Keratinocyte (primary cell): ENCODE data around the gene TMEM143. TPM values are rescaled to one million over a fixed set of nuclear protein-coding genes. Genes with fewer than 3 reads are reported as not detected.

Experiments used
- DNase-seq: peaks from one replicate; pipeline ENCODE4 v3.0.0-alpha.2; 2011; ENCODE audit warnings: low read depth, missing footprints, low spot score
- FAIRE-seq: peaks from 2 replicates; lab custom pipeline; 2011; peaks lifted over from hg19 to GRCh38; lab: Jason Lieb, UNC
- H2AFZ ChIP-seq: 2 replicates; pipeline ENCODE4 v1.6.0; 2012; ENCODE audit warnings: low read length, control low read depth, inconsistent platforms; ENCODE audit not compliant: control insufficient read depth
- H3K27ac ChIP-seq: 2 replicates; pipeline ENCODE4 v1.5.1; 2011; ENCODE audit warnings: low read length; ENCODE audit not compliant: control insufficient read depth, insufficient read depth
- H3K27me3 ChIP-seq: 3 replicates; pipeline ENCODE4 v1.6.0; 2011; ENCODE audit warnings: low read length; ENCODE audit not compliant: control insufficient read depth, insufficient read depth; ENCODE audit errors: extremely low read depth
- H3K36me3 ChIP-seq, 2 experiments: 2 replicates in 1 of 2; 3 replicates in 1 of 2; pipeline ENCODE4 v1.5.1; 2011; ENCODE audit warnings: low read length in 2 of 2, mild to moderate bottlenecking in 1 of 2; ENCODE audit not compliant: control insufficient read depth in 2 of 2, insufficient read depth in 2 of 2; ENCODE audit errors: extremely low read depth in 1 of 2
- H3K4me1 ChIP-seq: 3 replicates; pipeline ENCODE4 v1.5.1; 2011; ENCODE audit warnings: low read length; ENCODE audit not compliant: control insufficient read depth, insufficient read depth; ENCODE audit errors: extremely low read depth
- H3K4me2 ChIP-seq: 3 replicates; pipeline ENCODE4 v1.6.0; 2011; ENCODE audit warnings: low read depth, low read length; ENCODE audit not compliant: control insufficient read depth, insufficient read depth; ENCODE audit errors: extremely low read depth
- H3K4me3 ChIP-seq, 3 experiments: fragments of 200-600 bp in 1 of 3; sonication (generic) in 1 of 3; 2 replicates in 2 of 3; 3 replicates in 1 of 3; pipeline ENCODE4 v1.5.1; 2011 to 2016; ENCODE audit warnings: low read length in 3 of 3, mild to moderate bottlenecking in 3 of 3, control low read depth in 2 of 3, inconsistent platforms in 1 of 3, low read depth in 1 of 3, mixed read lengths in 1 of 3, mixed run types in 1 of 3, moderate library complexity in 1 of 3; ENCODE audit not compliant: control insufficient read depth in 2 of 3, insufficient read depth in 2 of 3; ENCODE audit errors: extremely low read depth in 1 of 3
- H3K79me2 ChIP-seq: 2 replicates; pipeline ENCODE4 v1.6.0; 2012; ENCODE audit warnings: low read length; ENCODE audit not compliant: control insufficient read depth, insufficient read depth
- H3K9ac ChIP-seq: 3 replicates; pipeline ENCODE4 v1.6.0; 2011; ENCODE audit warnings: low read length; ENCODE audit not compliant: control insufficient read depth, insufficient read depth; ENCODE audit errors: extremely low read depth
- H3K9me1 ChIP-seq: 3 replicates; pipeline ENCODE4 v1.6.0; 2011; ENCODE audit warnings: low read length; ENCODE audit not compliant: control insufficient read depth, insufficient read depth; ENCODE audit errors: extremely low read depth
- H3K9me3 ChIP-seq: 2 replicates; pipeline ENCODE4 v1.5.1; 2012; ENCODE audit warnings: low read depth, low read length; ENCODE audit not compliant: control insufficient read depth
- H4K20me1 ChIP-seq: 3 replicates; pipeline ENCODE4 v1.6.0; 2011; ENCODE audit warnings: low read length; ENCODE audit not compliant: control insufficient read depth, insufficient read depth; ENCODE audit errors: extremely low read depth
- CTCF ChIP-seq, 3 experiments: IDR thresholded peaks in 1 of 3; conservative IDR thresholded peaks in 1 of 3; optimal IDR thresholded peaks in 1 of 3; 2 replicates in 2 of 3; 3 replicates in 1 of 3; pipeline versions ENCODE3 to v1.5.1; 2011; ENCODE audit warnings: low read length in 3 of 3, mild to moderate bottlenecking in 3 of 3, moderate library complexity in 2 of 3, control low read depth in 1 of 3, inconsistent platforms in 1 of 3; ENCODE audit not compliant: insufficient read depth in 2 of 3; ENCODE audit errors: extremely low read depth in 1 of 3
- EZH2 ChIP-seq: IDR thresholded peaks from one replicate; pipeline ENCODE4 v1.6.1; 2012; ENCODE audit warnings: inconsistent platforms, mild to moderate bottlenecking, low read length, moderate library complexity
- dilution Hi-C: fragments of 300-500 bp; cut with MboI; formaldehyde crosslinking; loops from one replicate; pipeline ENCODE4 v1.7.0; 2020; ENCODE audit warnings: low sequenced_read_pairs; ENCODE audit not compliant: extremely low pct_ligation_motif_present
- polyA plus RNA-seq, 5 experiments: library from polyadenylated mRNA; depleted of rRNA in 3 of 5; stranded (reverse) in 3 of 5; stranded (forward) in 1 of 5; unstranded in 1 of 5; fragments of >200 nt; gene quantifications; 1 replicate in 1 of 5; 2 replicates in 3 of 5; 3 replicates in 1 of 5; pipeline versions ENCODE4 v1.2.1 to v1.2.3, GENCODE V29; 2011 to 2012; ENCODE audit warnings: missing spikeins in 2 of 5, low read depth in 1 of 5, low replicate concordance in 1 of 5

The TMEM143 gene
- polyA plus RNA-seq, 1 donor (not counting 4 experiments of a cell fraction or from before 2014, with no cell fraction given): 2.9 TPM

- TF ChIP-seq CTCF (optimal IDR thresholded peaks at IDR 0.05 in 1 of 3, IDR thresholded peaks at IDR 0.05 in 1 of 3, conservative IDR thresholded peaks at IDR 0.05 in 1 of 3; ENCODE audit: extremely low read depth in 1 of 3, insufficient read depth in 2 of 3, low read length in 3 of 3) (no peak), EZH2 (no peak)
- no peak for DNase-seq
- no peak overlapping the region for H2AFZ ChIP-seq
- no peaks in the 10 kb centered on the region for H3K79me2 ChIP-seq
- no peak for FAIRE-seq
- no peaks in the 10 kb centered on the region for H3K36me3 ChIP-seq
- H3K9me1 ChIP-seq: no peaks in the 10 kb centered on the region
- dilution Hi-C loops: no loop called here
- no peaks in the 10 kb centered on the region for H3K27me3 ChIP-seq
- H3K4me3 ChIP-seq: no peak overlapping the region
- H3K9ac ChIP-seq: no peak overlapping the region
- no peaks in the 10 kb centered on the region for H4K20me1 ChIP-seq
- peaks cover 5% of the 10 kb centered on the region for H3K4me1 ChIP-seq
- no peaks in the 10 kb centered on the region for H3K9me3 ChIP-seq
- H3K4me2 ChIP-seq: no peak overlapping the region
- H3K27ac ChIP-seq: no peak overlapping the region
These were observed 41.4 kb upstream of the TMEM143 start for GRCh38 chr19:48405010-48405659.

- dilution Hi-C loops: no loop called here
- Histone ChIP-seq H4K20me1 (no peaks in the 10 kb centered on the region), H3K9ac (no peak overlapping the region), H3K9me1 (no peaks in the 10 kb centered on the region), H3K4me3 (no peak overlapping the region), H3K36me3 (no peaks in the 10 kb centered on the region), H2AFZ (peak overlapping the region; percentile 66), H3K4me1 (peaks cover 5% of the 10 kb centered on the region), H3K27ac (no peak overlapping the region), H3K9me3 (no peaks in the 10 kb centered on the region), H3K27me3 (no peaks in the 10 kb centered on the region), H3K4me2 (no peak overlapping the region), H3K79me2 (no peaks in the 10 kb centered on the region)
- DNase-seq: no peak
- FAIRE-seq: peak; percentile 77
- TF ChIP-seq CTCF (optimal IDR thresholded peaks at IDR 0.05 in 1 of 3, IDR thresholded peaks at IDR 0.05 in 1 of 3, conservative IDR thresholded peaks at IDR 0.05 in 1 of 3; ENCODE audit: extremely low read depth in 1 of 3, insufficient read depth in 2 of 3, low read length in 3 of 3): no peak
These were observed 39.9 kb upstream of the TMEM143 start for GRCh38 chr19:48403606-48404005.
